Measurements from ENCODE around the gene PSORS1C1. TPM values are rescaled to one million over a fixed set of nuclear protein-coding genes. Genes with fewer than 3 reads are reported as not detected.

PSORS1C1 gene
- total and polyA plus RNA-seq, 4 donors, result 1.1 to 10.8 (median 2.5) TPM

GRCh38 chr6:31140643-31141042 is 26.0 kb downstream of the PSORS1C1 start:
- DNase-seq (no peak), ATAC-seq (ENCODE audit: insufficient read depth, low FRiP score) (no peak)
- H3K4me1 ChIP-seq (ENCODE audit: control insufficient read depth in 5 of 5, insufficient read depth in 5 of 5, low read length in 5 of 5), result peaks cover 0 to 10% (median 0%) of the 10 kb centered on the region in 5 donors
- no peak overlapping the region for H3K9ac ChIP-seq (ENCODE audit: insufficient read depth in 1 of 2, low read length in 2 of 2)
- H3K9me3 ChIP-seq (ENCODE audit: control insufficient read depth in 4 of 4, insufficient read depth in 3 of 4, low read length in 3 of 4), result no peaks in the 10 kb centered on the region
- no peak for TF ChIP-seq CTCF (IDR thresholded peaks at IDR 0.05; ENCODE audit: control extremely low read depth, extremely low read depth)
- no peak overlapping the region for H3K27ac ChIP-seq (ENCODE audit: low read depth in 1 of 2, low read length in 1 of 2)
- no peak overlapping the region for H3K4me3 ChIP-seq
- 85 to 86% methylated on average over 15 of the region's 15 CpGs for WGBS, 2 donors
- H3K27me3 ChIP-seq (ENCODE audit: control insufficient read depth in 3 of 3, insufficient read depth in 3 of 3, low read length in 2 of 3), result no peaks in the 10 kb centered on the region
- H3K36me3 ChIP-seq (ENCODE audit: control insufficient read depth in 4 of 4, insufficient read depth in 4 of 4, low read length in 4 of 4), result peaks cover 0 to 14% (median 2%) of the 10 kb centered on the region in 4 donors

- H3K27me3 ChIP-seq (ENCODE audit: control insufficient read depth in 3 of 3, insufficient read depth in 3 of 3, low read length in 2 of 3), result no peaks in the 10 kb centered on the region
- no peaks in the 10 kb centered on the region for H3K9me3 ChIP-seq (ENCODE audit: control insufficient read depth in 4 of 4, insufficient read depth in 3 of 4, low read length in 3 of 4)
- TF ChIP-seq CTCF (IDR thresholded peaks at IDR 0.05; ENCODE audit: control extremely low read depth, extremely low read depth), result no peak
- H3K27ac ChIP-seq (ENCODE audit: low read depth in 1 of 2, low read length in 1 of 2), result peak overlapping the region in 1 of 2 donors; percentile 4
- peaks cover 0 to 10% (median 0%) of the 10 kb centered on the region in 5 donors for H3K4me1 ChIP-seq (ENCODE audit: control insufficient read depth in 5 of 5, insufficient read depth in 5 of 5, low read length in 5 of 5)
- ATAC-seq (ENCODE audit: insufficient read depth, low FRiP score) (no peak), DNase-seq (peak in 1 of 3 donors; percentile 9)
- H3K9ac ChIP-seq (ENCODE audit: insufficient read depth in 1 of 2, low read length in 2 of 2), result no peak overlapping the region
- no peak overlapping the region for H3K4me3 ChIP-seq
- H3K36me3 ChIP-seq (ENCODE audit: control insufficient read depth in 4 of 4, insufficient read depth in 4 of 4, low read length in 4 of 4), result peaks cover 0 to 14% (median 2%) of the 10 kb centered on the region in 4 donors
- WGBS, 2 donors, result 42 to 66% methylated on average over 2 of the region's 2 CpGs
Measured at GRCh38 chr6:31142361-31142761, 27.8 kb downstream of the PSORS1C1 start.

- no peak for ATAC-seq (ENCODE audit: insufficient read depth, low FRiP score)
- H3K27ac ChIP-seq (ENCODE audit: low read depth in 1 of 2, low read length in 1 of 2), result no peak overlapping the region
Measured at GRCh38 chr6:31143148-31143547, 28.5 kb downstream of the PSORS1C1 start.

More at GRCh38 chr6:31143148-31143547, 28.5 kb downstream of the PSORS1C1 start:
- Histone ChIP-seq H3K9ac (ENCODE audit: insufficient read depth in 1 of 2, low read length in 2 of 2) (no peak overlapping the region), H3K27me3 (ENCODE audit: control insufficient read depth in 3 of 3, insufficient read depth in 3 of 3, low read length in 2 of 3) (no peaks in the 10 kb centered on the region), H3K4me1 (ENCODE audit: control insufficient read depth in 5 of 5, insufficient read depth in 5 of 5, low read length in 5 of 5) (peaks cover 0 to 10% (median 0%) of the 10 kb centered on the region in 5 donors), H3K4me3 (no peak overlapping the region), H3K36me3 (ENCODE audit: control insufficient read depth in 4 of 4, insufficient read depth in 4 of 4, low read length in 4 of 4) (peaks cover 0 to 14% (median 2%) of the 10 kb centered on the region in 4 donors), H3K9me3 (ENCODE audit: control insufficient read depth in 4 of 4, insufficient read depth in 3 of 4, low read length in 3 of 4) (no peaks in the 10 kb centered on the region)
- WGBS, 2 donors, result 57 to 76% methylated on average over 11 of the region's 11 CpGs
- TF ChIP-seq CTCF (IDR thresholded peaks at IDR 0.05; ENCODE audit: control extremely low read depth, extremely low read depth), result no peak
- peak in 1 of 3 donors; percentile 49 for DNase-seq

All from lung (tissue), 12 donors.